Transverse colon (tissue), 4 donors: ENCODE data around the gene FSTL3. TPM values are rescaled to one million over a fixed set of nuclear protein-coding genes. Genes with fewer than 3 reads are reported as not detected.

Experiments
- DNase-seq: peaks from one replicate; pipeline ENCODE4 v3.0.0-alpha.2; 2019
- H3K27ac ChIP-seq, 4 donors: fragments of 200-600 bp; sonication (generic); 2 replicates each; pipeline ENCODE4 v1.5.1; 2016 to 2018; ENCODE audit warnings: inconsistent platforms in 4 of 4
- H3K27me3 ChIP-seq: fragments of 200-600 bp; sonication (generic); 2 replicates; pipeline ENCODE4 v1.5.1; 2017; ENCODE audit warnings: inconsistent platforms
- H3K36me3 ChIP-seq, 4 donors: fragments of 200-600 bp; sonication (generic); 2 replicates each; pipeline ENCODE4 v1.5.1; 2017 to 2019; ENCODE audit warnings: inconsistent platforms in 4 of 4
- H3K4me1 ChIP-seq, 4 donors: fragments of 200-600 bp; sonication (generic); 2 replicates each; pipeline ENCODE4 v1.5.1; 2017 to 2020; ENCODE audit warnings: inconsistent platforms in 4 of 4
- H3K4me3 ChIP-seq, 4 donors: fragments of 200-600 bp; sonication (generic); 1 replicate in 1 of 4; 2 replicates in 3 of 4; pipeline versions ENCODE4 v1.5.1 to v1.6.1; 2017 to 2019; ENCODE audit warnings: inconsistent platforms in 4 of 4
- H3K9me3 ChIP-seq, 2 donors: fragments of 200-600 bp; sonication (generic); 2 replicates each; pipeline ENCODE4 v1.5.1; 2017 to 2019; ENCODE audit warnings: inconsistent platforms in 2 of 2
- CTCF ChIP-seq, 5 experiments: fragments of 200-600 bp in 3 of 5; fragments of 450-650 bp in 2 of 5; sonication (generic) in 3 of 5; IDR thresholded peaks; 1 replicate in 2 of 5; 2 replicates in 3 of 5; pipeline ENCODE4 v1.5.1; 2016 to 2017; ENCODE audit warnings: antibody characterized with exemption in 5 of 5, inconsistent platforms in 3 of 5, mild to moderate bottlenecking in 2 of 5, moderate library complexity in 1 of 5
- EP300 ChIP-seq: sonication (generic); formaldehyde crosslinking; IDR thresholded peaks from one replicate; pipeline ENCODE4 v1.6.1; 2017; ENCODE audit warnings: antibody characterized with exemption, low read depth
- POLR2A ChIP-seq: fragments of 450-650 bp; IDR thresholded peaks from one replicate; pipeline ENCODE4 v1.6.1; 2016; ENCODE audit warnings: antibody characterized with exemption, mild to moderate bottlenecking, moderate library complexity
- POLR2AphosphoS5 ChIP-seq, 3 donors: sonication (generic); formaldehyde crosslinking; IDR thresholded peaks; one replicate each; pipeline ENCODE4 v1.6.1; 2016; ENCODE audit warnings: antibody characterized with exemption in 3 of 3
- WGBS, 2 donors: methylation state at CpG; one replicate each; pipeline ENCODE4 v1.1.5; 2018; ENCODE audit warnings: low coverage in 1 of 2; 5-methylcytosine and 5-hydroxymethylcytosine counted together
- in situ Hi-C, 4 donors: fragments of 200-750 bp; cut with MboI; loops; one replicate each; pipeline versions ENCODE4 v1.15.0 to v1.15.1; 2017; ENCODE audit warnings: low sequenced_read_pairs in 3 of 4, low pct_ligation_motif_present in 1 of 4, low pct_unique_long_range_greater_than_20kb in 1 of 4
- intact Hi-C: fragments of 100-400 bp; cut with DNase I; formaldehyde crosslinking; loops from one replicate; pipeline ENCODE4 v1.15.1; 2023; ENCODE audit warnings: low total_unique reads
- total RNA-seq, 4 donors: library from RNA; depleted of rRNA; stranded (reverse); fragments of >200 nt; gene quantifications; one replicate each; pipeline ENCODE4 v1.1.0, GENCODE V29; 2016

FSTL3 gene
- total RNA-seq, 4 donors from 2014 or later: 14.1 to 37.9 (median 31.2) TPM

GRCh38 chr19:658916-659839, 17.0 kb upstream of the FSTL3 start:
- Histone ChIP-seq H3K4me1 (peaks cover 48 to 59% (median 51%) of the 10 kb centered on the region in 4 donors), H3K4me3 (peak overlapping the region in 1 of 4 donors; percentile 97), H3K27me3 (no peaks in the 10 kb centered on the region), H3K27ac (peak overlapping the region; percentile 30 to 97 (median 95)), H3K9me3 (no peaks in the 10 kb centered on the region), H3K36me3 (no peaks in the 10 kb centered on the region)
- peak; percentile 54 for DNase-seq
- in situ Hi-C loops (no loop called here), intact Hi-C loops (no loop called here)
- 40 to 68% methylated on average over 1 to 49 of the region's 50 CpGs for WGBS, 2 donors
- TF ChIP-seq POLR2A (no peak), POLR2AphosphoS5 (IDR thresholded peaks at IDR 0.05) (no peak), EP300 (no peak), CTCF (IDR thresholded peaks at IDR 0.05) (no peak)

- 25% methylated on average over 20 of the region's 20 CpGs; no CpG with 5 or more reads in 1 of the 2 donors for WGBS, 2 donors
- no peaks in the 10 kb centered on the region for H3K36me3 ChIP-seq
- H3K9me3 ChIP-seq: no peaks in the 10 kb centered on the region
- H3K27me3 ChIP-seq: no peaks in the 10 kb centered on the region
- H3K27ac ChIP-seq: peak overlapping the region; percentile 95 to 97 (median 96)
- peak overlapping the region; percentile 84 to 100 (median 98) for H3K4me3 ChIP-seq
- intact Hi-C loops (no loop called here), in situ Hi-C loops (no loop called here)
- peaks cover 48 to 69% (median 60%) of the 10 kb centered on the region in 4 donors for H3K4me1 ChIP-seq
- peak; percentile 75 for DNase-seq
- TF ChIP-seq EP300: no peak
- TF ChIP-seq CTCF (IDR thresholded peaks at IDR 0.05): no peak
- peak in 2 of 3 donors; percentile 71 to 72 for TF ChIP-seq POLR2AphosphoS5 (IDR thresholded peaks at IDR 0.05)
- TF ChIP-seq POLR2A: peak; percentile 83
Measured at GRCh38 chr19:660793-661426, 15.3 kb upstream of the FSTL3 start.

- 9% methylated on average over 31 of the region's 31 CpGs; no CpG with 5 or more reads in 1 of the 2 donors for WGBS, 2 donors
- peak overlapping the region; percentile 84 to 100 (median 98) for H3K4me3 ChIP-seq
- no peaks in the 10 kb centered on the region for H3K36me3 ChIP-seq
- intact Hi-C loops (no loop called here), in situ Hi-C loops (no loop called here)
- TF ChIP-seq CTCF (IDR thresholded peaks at IDR 0.05): no peak
- TF ChIP-seq POLR2A: peak; percentile 29
- peaks cover 48 to 69% (median 60%) of the 10 kb centered on the region in 4 donors for H3K4me1 ChIP-seq
- H3K9me3 ChIP-seq: no peaks in the 10 kb centered on the region
- peak; percentile 71 for DNase-seq
- no peaks in the 10 kb centered on the region for H3K27me3 ChIP-seq
- H3K27ac ChIP-seq: peak overlapping the region; percentile 95 to 97 (median 96)
Measured at GRCh38 chr19:661427-662196, 14.6 kb upstream of the FSTL3 start.
